Measurements from ENCODE around the gene COX4I2. TPM values are rescaled to one million over a fixed set of nuclear protein-coding genes. Genes with fewer than 3 reads are reported as not detected.

COX4I2 gene
- total RNA-seq, 4 donors from 2014 or later, result not detected

DNA sequence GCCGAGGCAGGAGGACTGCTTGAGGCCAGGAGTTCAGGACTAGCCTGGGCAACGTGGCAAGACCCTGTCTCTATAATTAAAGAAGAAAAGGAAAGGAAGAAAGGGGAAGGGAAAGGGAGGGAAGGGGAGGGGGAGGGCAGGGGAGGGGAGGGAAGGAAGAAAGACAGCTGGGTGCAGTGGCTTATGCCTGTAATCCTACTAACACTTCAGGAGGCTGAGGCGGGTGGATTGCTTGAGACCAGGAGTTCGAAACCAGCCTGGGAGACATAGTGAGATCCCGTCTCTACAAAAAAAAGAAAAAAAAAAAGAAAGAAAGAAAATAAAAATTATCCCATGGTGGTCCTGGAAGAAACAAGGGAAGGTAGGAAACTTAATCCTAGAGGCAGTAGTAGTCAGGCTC is 51.4 kb downstream of the COX4I2 start:
- TF ChIP-seq POLR2AphosphoS5 (IDR thresholded peaks at IDR 0.05) (no peak), POLR2A (IDR thresholded peaks at IDR 0.05) (no peak), EP300 (IDR thresholded peaks at IDR 0.05; ENCODE audit: low read depth) (no peak)
- TF ChIP-seq, protein P1, sequence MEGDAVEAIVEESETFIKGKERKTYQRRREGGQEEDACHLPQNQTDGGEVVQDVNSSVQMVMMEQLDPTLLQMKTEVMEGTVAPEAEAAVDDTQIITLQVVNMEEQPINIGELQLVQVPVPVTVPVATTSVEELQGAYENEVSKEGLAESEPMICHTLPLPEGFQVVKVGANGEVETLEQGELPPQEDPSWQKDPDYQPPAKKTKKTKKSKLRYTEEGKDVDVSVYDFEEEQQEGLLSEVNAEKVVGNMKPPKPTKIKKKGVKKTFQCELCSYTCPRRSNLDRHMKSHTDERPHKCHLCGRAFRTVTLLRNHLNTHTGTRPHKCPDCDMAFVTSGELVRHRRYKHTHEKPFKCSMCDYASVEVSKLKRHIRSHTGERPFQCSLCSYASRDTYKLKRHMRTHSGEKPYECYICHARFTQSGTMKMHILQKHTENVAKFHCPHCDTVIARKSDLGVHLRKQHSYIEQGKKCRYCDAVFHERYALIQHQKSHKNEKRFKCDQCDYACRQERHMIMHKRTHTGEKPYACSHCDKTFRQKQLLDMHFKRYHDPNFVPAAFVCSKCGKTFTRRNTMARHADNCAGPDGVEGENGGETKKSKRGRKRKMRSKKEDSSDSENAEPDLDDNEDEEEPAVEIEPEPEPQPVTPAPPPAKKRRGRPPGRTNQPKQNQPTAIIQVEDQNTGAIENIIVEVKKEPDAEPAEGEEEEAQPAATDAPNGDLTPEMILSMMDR (IDR thresholded peaks at IDR 0.05), result no peak
- WGBS, 2 donors (ENCODE audit: low coverage in 1 of 2), result 92 to 95% methylated on average over 3 to 5 of the region's 5 CpGs
- no peaks in the 10 kb centered on the region for H3K36me3 ChIP-seq
- H3K4me3 ChIP-seq, result no peak overlapping the region
- no peak for DNase-seq
- peaks cover 6 to 42% (median 20%) of the 10 kb centered on the region in 4 donors for H3K4me1 ChIP-seq
- no peak overlapping the region for H3K27ac ChIP-seq
- intact Hi-C loops (cut with DNase I; ENCODE audit: low total_unique reads) (no loop called here), in situ Hi-C loops (cut with MboI; ENCODE audit: low pct_ligation_motif_present in 1 of 4, low pct_unique_long_range_greater_than_20kb in 1 of 4, low sequenced_read_pairs in 3 of 4) (no loop called here)
- H3K27me3 ChIP-seq, result no peaks in the 10 kb centered on the region
- H3K9me3 ChIP-seq, result no peaks in the 10 kb centered on the region

DNA sequence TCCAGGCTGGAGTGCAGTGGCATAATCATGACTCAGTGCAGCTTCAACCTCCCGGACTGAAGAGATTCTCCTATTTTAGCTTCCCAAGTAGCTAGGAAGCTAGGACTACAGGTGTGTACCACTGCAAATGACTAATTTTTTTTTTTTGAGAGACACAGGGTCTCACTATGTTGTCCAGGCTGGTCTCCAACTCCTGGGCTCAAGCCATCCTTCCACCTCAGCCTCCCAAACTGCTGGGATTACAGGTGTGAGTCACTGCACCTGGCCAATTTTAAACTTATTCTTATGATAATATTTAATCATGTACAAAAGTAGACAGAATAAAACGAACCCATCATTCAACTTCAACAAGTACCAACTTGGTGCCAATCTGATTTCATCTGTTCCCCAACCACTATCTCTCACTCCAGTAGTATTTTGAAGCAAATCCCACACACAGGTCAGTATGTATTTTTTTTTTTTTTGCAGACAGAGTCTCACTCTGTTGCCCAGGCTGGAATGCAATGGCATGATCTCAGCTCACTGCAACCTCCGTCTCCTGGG is 52.5 kb downstream of the COX4I2 start:
- DNase-seq, result no peak
- Histone ChIP-seq H3K4me3 (no peak overlapping the region), H3K27ac (no peak overlapping the region), H3K9me3 (no peaks in the 10 kb centered on the region), H3K36me3 (no peaks in the 10 kb centered on the region), H3K4me1 (peaks cover 15 to 50% (median 24%) of the 10 kb centered on the region in 4 donors), H3K27me3 (no peaks in the 10 kb centered on the region)
- WGBS, 2 donors (ENCODE audit: low coverage in 1 of 2), result 91 to 93% methylated on average over 3 of the region's 3 CpGs
- intact Hi-C loops (cut with DNase I; ENCODE audit: low total_unique reads), result no loop called here
- in situ Hi-C loops (cut with MboI; ENCODE audit: low pct_ligation_motif_present in 1 of 4, low pct_unique_long_range_greater_than_20kb in 1 of 4, low sequenced_read_pairs in 3 of 4), result no loop called here
- TF ChIP-seq POLR2A (IDR thresholded peaks at IDR 0.05), result no peak

DNA sequence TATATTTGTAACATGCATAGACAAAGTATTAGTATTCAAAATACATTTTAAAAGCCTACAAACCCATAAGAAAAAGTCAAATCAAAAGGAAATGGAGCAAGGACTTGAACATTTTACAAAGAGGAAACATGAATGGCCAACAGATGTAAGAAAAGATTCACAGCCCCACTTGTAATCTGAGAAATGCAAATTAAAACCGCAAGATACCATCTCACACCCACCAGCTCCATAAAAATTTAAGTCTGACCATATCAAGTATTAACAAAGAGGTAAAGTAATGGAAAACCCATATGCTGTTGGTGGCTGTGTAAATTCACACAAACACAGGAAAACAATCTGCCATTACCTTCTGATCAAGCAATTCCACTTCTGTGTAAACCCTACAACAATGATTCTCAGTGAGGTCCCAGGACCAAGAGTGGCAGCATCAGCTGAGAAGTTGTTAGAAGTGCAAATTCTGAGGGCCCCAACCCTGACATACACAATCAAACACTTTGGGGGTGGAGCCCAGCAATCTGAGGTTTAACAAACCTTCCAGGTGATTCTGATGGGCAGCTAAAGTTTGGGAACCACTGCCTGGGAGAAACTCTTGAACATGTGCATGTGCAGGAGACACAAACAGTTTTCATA is 54.0 kb downstream of the COX4I2 start:
- intact Hi-C loops (cut with DNase I; ENCODE audit: low total_unique reads) (no loop called here), in situ Hi-C loops (cut with MboI; ENCODE audit: low pct_ligation_motif_present in 1 of 4, low pct_unique_long_range_greater_than_20kb in 1 of 4, low sequenced_read_pairs in 3 of 4) (no loop called here)
- Histone ChIP-seq H3K9me3 (no peaks in the 10 kb centered on the region), H3K4me3 (no peak overlapping the region), H3K36me3 (no peaks in the 10 kb centered on the region), H3K4me1 (peaks cover 8 to 43% (median 15%) of the 10 kb centered on the region in 4 donors), H3K27me3 (no peaks in the 10 kb centered on the region), H3K27ac (peak overlapping the region in 1 of 4 donors; percentile 51)
- DNase-seq, result no peak
- WGBS, 2 donors (ENCODE audit: low coverage in 1 of 2), result 43 to 55% methylated on average over 1 of the region's 1 CpG
- TF ChIP-seq, protein P1 (IDR thresholded peaks at IDR 0.05), result no peak
- no peak for TF ChIP-seq POLR2AphosphoS5 (IDR thresholded peaks at IDR 0.05)
- no peak for TF ChIP-seq EP300 (IDR thresholded peaks at IDR 0.05; ENCODE audit: low read depth)
- no peak for TF ChIP-seq POLR2A (IDR thresholded peaks at IDR 0.05)

DNA sequence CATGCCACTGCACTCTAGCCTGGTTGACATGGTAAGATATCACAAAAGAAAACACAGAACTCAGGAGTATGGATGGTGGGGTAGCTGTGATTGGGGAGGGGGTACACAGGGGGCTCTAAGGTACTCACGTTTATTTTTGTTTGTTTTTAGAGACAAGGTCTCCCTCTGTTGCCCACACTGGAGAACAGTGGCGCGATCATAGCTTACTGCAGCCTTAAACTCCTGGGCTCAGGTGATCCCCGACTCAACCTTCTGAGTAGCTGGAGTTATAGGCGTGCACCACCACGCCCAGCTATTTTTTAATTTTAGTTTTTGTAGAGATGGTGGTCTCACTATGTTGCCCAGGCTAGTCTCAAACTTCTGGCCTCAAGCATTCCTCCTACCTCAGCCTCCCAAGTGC is 55.7 kb downstream of the COX4I2 start:
- H3K4me1 ChIP-seq, result peaks cover 4 to 47% (median 16%) of the 10 kb centered on the region in 4 donors
- 44 to 83% methylated on average over 1 to 6 of the region's 6 CpGs for WGBS, 2 donors (ENCODE audit: low coverage in 1 of 2)

More for the DNA sequence above, 55.7 kb downstream of the COX4I2 start:
- no peaks in the 10 kb centered on the region for H3K9me3 ChIP-seq
- in situ Hi-C loops (cut with MboI; ENCODE audit: low pct_ligation_motif_present in 1 of 4, low pct_unique_long_range_greater_than_20kb in 1 of 4, low sequenced_read_pairs in 3 of 4), result no loop called here
- no peaks in the 10 kb centered on the region for H3K27me3 ChIP-seq
- no peak overlapping the region for H3K4me3 ChIP-seq
- intact Hi-C loops (cut with DNase I; ENCODE audit: low total_unique reads), result no loop called here
- TF ChIP-seq POLR2A (IDR thresholded peaks at IDR 0.05), result no peak
- no peak for TF ChIP-seq EP300 (IDR thresholded peaks at IDR 0.05; ENCODE audit: low read depth)
- TF ChIP-seq, protein P1 (IDR thresholded peaks at IDR 0.05), result no peak
- TF ChIP-seq POLR2AphosphoS5 (IDR thresholded peaks at IDR 0.05), result no peak
- no peak for DNase-seq
- H3K27ac ChIP-seq, result peak overlapping the region; percentile 41 to 83 (median 56)
- H3K36me3 ChIP-seq, result no peaks in the 10 kb centered on the region

Data from transverse colon (tissue), 4 donors.